ENCODE results near the gene CBLB. TPM values are rescaled to one million over a fixed set of nuclear protein-coding genes. Genes with fewer than 3 reads are reported as not detected.

The CBLB gene
- total and polyA plus RNA-seq, 7 donors, result 4.2 to 18.2 (median 12.1) TPM

DNA sequence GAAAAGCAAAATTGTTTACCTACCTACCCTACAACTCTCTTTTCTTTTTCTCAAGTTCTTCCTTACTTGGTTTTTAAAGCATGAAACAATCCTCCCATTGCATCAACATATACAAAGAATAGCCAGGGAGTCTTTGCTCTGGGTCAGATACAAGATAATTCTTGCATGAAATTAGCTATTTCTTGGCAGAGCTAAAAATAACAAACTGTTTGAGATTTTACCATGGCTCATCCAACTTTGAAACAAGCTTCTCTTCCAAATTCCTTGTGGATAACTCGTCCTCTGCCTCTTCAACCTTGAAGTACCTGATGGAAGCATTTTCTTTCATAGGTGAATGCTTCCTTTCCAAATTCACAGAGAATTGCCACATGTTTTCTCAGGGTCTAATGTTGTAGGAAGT lies 9.2 kb upstream of the CBLB start:
- intact Hi-C loops (cut with DNase I), result no loop called here
- TF ChIP-seq, protein P1, sequence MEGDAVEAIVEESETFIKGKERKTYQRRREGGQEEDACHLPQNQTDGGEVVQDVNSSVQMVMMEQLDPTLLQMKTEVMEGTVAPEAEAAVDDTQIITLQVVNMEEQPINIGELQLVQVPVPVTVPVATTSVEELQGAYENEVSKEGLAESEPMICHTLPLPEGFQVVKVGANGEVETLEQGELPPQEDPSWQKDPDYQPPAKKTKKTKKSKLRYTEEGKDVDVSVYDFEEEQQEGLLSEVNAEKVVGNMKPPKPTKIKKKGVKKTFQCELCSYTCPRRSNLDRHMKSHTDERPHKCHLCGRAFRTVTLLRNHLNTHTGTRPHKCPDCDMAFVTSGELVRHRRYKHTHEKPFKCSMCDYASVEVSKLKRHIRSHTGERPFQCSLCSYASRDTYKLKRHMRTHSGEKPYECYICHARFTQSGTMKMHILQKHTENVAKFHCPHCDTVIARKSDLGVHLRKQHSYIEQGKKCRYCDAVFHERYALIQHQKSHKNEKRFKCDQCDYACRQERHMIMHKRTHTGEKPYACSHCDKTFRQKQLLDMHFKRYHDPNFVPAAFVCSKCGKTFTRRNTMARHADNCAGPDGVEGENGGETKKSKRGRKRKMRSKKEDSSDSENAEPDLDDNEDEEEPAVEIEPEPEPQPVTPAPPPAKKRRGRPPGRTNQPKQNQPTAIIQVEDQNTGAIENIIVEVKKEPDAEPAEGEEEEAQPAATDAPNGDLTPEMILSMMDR (IDR thresholded peaks at IDR 0.05), result no peak
- DNase-seq (no peak), ATAC-seq (no peak)
- no peaks in the 10 kb centered on the region for H3K4me1 ChIP-seq
- H3K27me3 ChIP-seq (ENCODE audit: insufficient read depth in 3 of 3, low read length in 2 of 3), result no peaks in the 10 kb centered on the region
- no peaks in the 10 kb centered on the region for H3K9me3 ChIP-seq
- no peaks in the 10 kb centered on the region for H3K36me3 ChIP-seq (ENCODE audit: insufficient read depth in 1 of 2, low read depth in 1 of 2)
- no peak overlapping the region for H3K4me3 ChIP-seq
- H3K27ac ChIP-seq, result no peak overlapping the region
- WGBS, 3 donors, result 32 to 51% (median 37%) methylated on average over 1 of the region's 1 CpG

DNA sequence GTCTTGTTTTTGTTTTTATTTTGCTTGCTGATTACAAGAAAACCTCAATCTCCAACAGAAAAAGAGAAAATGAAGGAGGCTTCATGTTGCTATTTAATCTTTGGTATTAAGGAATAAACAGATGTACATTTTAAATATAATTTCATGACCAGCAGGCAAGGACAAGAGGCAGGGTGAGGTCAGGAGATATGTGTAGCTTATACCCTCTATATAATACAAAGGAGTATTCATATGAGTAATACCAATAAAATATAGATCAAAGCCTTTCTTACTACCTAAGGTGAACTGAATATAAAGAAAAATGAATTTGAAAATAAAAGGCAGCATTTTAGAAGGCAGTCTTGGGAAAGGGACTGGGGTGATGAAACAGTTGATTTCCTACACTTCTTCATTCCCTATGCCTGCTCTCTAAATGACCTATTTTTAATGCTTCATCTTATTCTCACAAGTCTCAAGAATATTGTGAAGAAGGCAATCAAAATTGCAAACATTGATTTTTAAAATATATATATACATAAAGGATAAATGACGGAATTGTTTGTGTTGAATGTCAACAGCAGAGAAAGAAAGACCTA lies 8.6 kb upstream of the CBLB start:
- TF ChIP-seq, protein P1 (IDR thresholded peaks at IDR 0.05), result no peak
- Histone ChIP-seq H3K4me1 (no peaks in the 10 kb centered on the region), H3K4me3 (no peak overlapping the region), H3K27me3 (ENCODE audit: insufficient read depth in 3 of 3, low read length in 2 of 3) (no peaks in the 10 kb centered on the region), H3K27ac (no peak overlapping the region), H3K36me3 (ENCODE audit: insufficient read depth in 1 of 2, low read depth in 1 of 2) (no peaks in the 10 kb centered on the region), H3K9me3 (no peaks in the 10 kb centered on the region)
- intact Hi-C loops (cut with DNase I), result no loop called here
- no peak for ATAC-seq
- WGBS, 3 donors, result 93 to 95% (median 95%) methylated on average over 1 of the region's 1 CpG
- DNase-seq, result no peak

DNA sequence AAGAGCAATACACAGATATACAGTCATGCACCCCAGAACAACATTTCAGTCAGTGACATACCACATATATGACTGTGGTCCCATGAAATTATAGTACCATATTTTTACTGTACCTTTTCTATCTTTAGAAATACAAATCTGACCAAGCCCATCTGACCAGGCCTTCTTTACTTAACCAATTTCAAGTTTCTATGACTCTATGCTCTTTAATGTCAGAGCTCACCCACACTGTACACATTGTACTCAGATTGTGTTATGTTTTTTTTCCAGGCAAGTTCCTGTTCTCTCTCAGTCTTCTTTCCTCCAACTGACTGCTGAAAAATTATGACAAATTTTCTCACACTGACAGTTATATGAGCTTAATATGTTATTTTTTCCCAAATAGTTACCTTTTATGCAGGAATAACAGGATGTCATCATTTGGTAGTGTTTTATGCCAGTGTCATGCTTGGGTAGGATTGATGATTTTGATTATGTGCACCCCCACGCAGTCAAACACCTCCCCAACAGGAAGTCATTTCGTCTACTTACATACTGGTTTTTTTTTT lies 8.0 kb upstream of the CBLB start:
- Histone ChIP-seq H3K27me3 (ENCODE audit: insufficient read depth in 3 of 3, low read length in 2 of 3) (no peaks in the 10 kb centered on the region), H3K27ac (no peak overlapping the region), H3K4me1 (no peaks in the 10 kb centered on the region), H3K36me3 (ENCODE audit: insufficient read depth in 1 of 2, low read depth in 1 of 2) (no peaks in the 10 kb centered on the region), H3K9me3 (no peaks in the 10 kb centered on the region), H3K4me3 (no peak overlapping the region)
- TF ChIP-seq, protein P1 (IDR thresholded peaks at IDR 0.05), result no peak
- intact Hi-C loops (cut with DNase I), result no loop called here
- ATAC-seq (no peak), DNase-seq (no peak)
- WGBS, 3 donors, result 57 to 71% (median 70%) methylated on average over 2 of the region's 2 CpGs

DNA sequence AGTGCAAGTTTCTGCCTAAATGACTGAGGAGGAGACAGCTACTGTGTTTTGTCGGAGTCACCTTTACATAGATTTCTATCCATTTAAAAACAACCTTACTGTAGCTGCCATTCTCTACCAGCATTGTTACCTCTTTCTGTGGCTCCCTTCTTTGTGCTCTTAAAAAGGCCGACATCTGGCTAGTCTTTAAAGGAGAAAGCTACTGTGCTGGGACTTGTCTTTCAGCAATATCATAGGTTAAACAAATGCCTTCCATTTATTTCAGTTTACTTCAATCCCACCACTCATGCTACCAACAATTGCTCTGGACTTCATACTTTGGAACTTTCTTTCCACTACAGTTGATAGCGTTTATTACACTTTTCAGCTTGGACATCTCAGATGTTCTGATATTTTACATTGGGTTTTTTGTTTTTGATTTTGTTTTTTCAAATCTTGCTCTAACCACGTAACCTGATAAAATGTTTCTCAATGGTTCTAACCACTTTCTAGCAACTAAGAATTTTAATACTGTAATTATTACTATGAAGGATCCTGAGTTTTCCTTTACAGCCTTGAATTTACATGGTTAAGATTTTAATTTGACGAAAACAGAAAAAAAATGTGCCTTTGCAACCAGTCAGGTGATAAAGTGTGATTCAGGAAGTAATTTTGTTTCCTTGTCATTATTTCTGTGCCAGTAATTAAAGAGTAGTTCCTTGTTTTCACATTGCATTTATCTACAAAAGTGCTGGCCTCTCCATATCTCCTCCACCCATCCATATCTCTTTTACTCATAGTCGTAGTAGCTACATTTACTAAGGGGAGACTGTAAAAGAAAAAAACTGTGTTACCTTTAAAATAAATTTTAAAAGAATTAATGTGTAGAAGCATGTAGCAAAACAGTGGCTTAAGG lies 1.3 kb upstream of the CBLB start:
- no peak for DNase-seq
- 33 to 49% (median 39%) methylated on average over 6 of the region's 6 CpGs for WGBS, 3 donors
- intact Hi-C loops (cut with DNase I), result loop anchor here in 1 of 2 donors (2.0 to 5.0 kb wide), 2 partner anchors 63 to 737 kb away; no protein-coding TSS in a partner anchor
- Histone ChIP-seq H3K27ac (peak overlapping the region; percentile 93), H3K27me3 (ENCODE audit: insufficient read depth in 3 of 3, low read length in 2 of 3) (no peaks in the 10 kb centered on the region), H3K4me1 (peaks cover 29% of the 10 kb centered on the region), H3K4me3 (peak overlapping the region; percentile 96), H3K9me3 (no peaks in the 10 kb centered on the region), H3K36me3 (ENCODE audit: insufficient read depth in 1 of 2, low read depth in 1 of 2) (peaks cover 0 to 9% of the 10 kb centered on the region in 2 donors)
- TF ChIP-seq, protein P1 (IDR thresholded peaks at IDR 0.05), result no peak
- no peak for ATAC-seq

Data from psoas muscle (tissue), 8 donors.